ENCODE measurements around the gene CACNG7. TPM values are rescaled to one million over a fixed set of nuclear protein-coding genes. Genes with fewer than 3 reads are reported as not detected.

CACNG7 gene
- total RNA-seq, 2 experiments from 2014 or later: not detected

GRCh38 chr19:53993448-53993847, 84.4 kb downstream of the CACNG7 start:
- H3K27ac Mint-ChIP-seq: no peak overlapping the region
- no peaks in the 10 kb centered on the region for H3K36me3 Mint-ChIP-seq (ENCODE audit: low read depth)
- no peak for ATAC-seq
- peaks cover 37% of the 10 kb centered on the region for H3K27me3 Mint-ChIP-seq
- CTCF ChIA-PET: interaction anchor here (1.7 kb wide), 1 partner anchor 36 kb away, joined by 6 read pairs; no protein-coding TSS in a partner anchor
- peaks cover 3% of the 10 kb centered on the region for H3K4me1 Mint-ChIP-seq (ENCODE audit: low read depth)
- no peaks in the 10 kb centered on the region for H3K9me3 Mint-ChIP-seq
- DNase-seq: no peak
- POLR2A ChIA-PET: interaction anchor here (0.7 kb wide), 1 partner anchor 379 kb away, joined by 3 read pairs; no protein-coding TSS in a partner anchor
- intact Hi-C loops (cut with micrococcal nuclease): no loop called here
- no peak for TF ChIP-seq CTCF (IDR thresholded peaks at IDR 0.05)
- H3K4me3 Mint-ChIP-seq: no peak overlapping the region

Other genes with a start within 250 kb of the CACNG7 start
- gene NLRP12, start 85.0 kb upstream of the CACNG7 start, total RNA-seq: under 1 TPM in 1 of 2 experiments, not detected in 1; 0.07 TPM
- gene MYADM, start 41.4 kb upstream of the CACNG7 start, total RNA-seq: 10 to 100 TPM; 64.7 to 69.9 TPM
- under 1 TPM in 1 of 2 experiments, not detected in 1; 0.11 TPM for gene PRKCG, start 27.1 kb upstream of the CACNG7 start, total RNA-seq
- not detected for gene CACNG8, start 53.7 kb downstream of the CACNG7 start, total RNA-seq
- gene CACNG6, start 82.4 kb downstream of the CACNG7 start, total RNA-seq: not detected
- not detected for gene VSTM1, start 154.6 kb downstream of the CACNG7 start, total RNA-seq
- not detected for gene TARM1, start 172.1 kb downstream of the CACNG7 start, total RNA-seq
- gene OSCAR, start 191.5 kb downstream of the CACNG7 start, total RNA-seq: under 1 TPM; 0.68 to 0.76 TPM
- 10 to 100 TPM; 94.8 to 96.7 TPM for gene NDUFA3, start 193.6 kb downstream of the CACNG7 start, total RNA-seq
- 10 to 100 TPM; 27.7 to 28.1 TPM for gene TFPT, start 206.4 kb downstream of the CACNG7 start, total RNA-seq
- 10 to 100 TPM; 81.1 to 85.2 TPM for gene PRPF31, start 206.5 kb downstream of the CACNG7 start, total RNA-seq
- gene CNOT3, start 228.5 kb downstream of the CACNG7 start, total RNA-seq: 10 to 100 TPM; 48.8 to 50.7 TPM

Data from activated CD8-positive, alpha-beta T cell treated with anti-CD3 and anti-CD28 coated beads for 36 hours (primary cell).